Measurements from ENCODE around the gene TOMM34.

The TOMM34 gene

DNA sequence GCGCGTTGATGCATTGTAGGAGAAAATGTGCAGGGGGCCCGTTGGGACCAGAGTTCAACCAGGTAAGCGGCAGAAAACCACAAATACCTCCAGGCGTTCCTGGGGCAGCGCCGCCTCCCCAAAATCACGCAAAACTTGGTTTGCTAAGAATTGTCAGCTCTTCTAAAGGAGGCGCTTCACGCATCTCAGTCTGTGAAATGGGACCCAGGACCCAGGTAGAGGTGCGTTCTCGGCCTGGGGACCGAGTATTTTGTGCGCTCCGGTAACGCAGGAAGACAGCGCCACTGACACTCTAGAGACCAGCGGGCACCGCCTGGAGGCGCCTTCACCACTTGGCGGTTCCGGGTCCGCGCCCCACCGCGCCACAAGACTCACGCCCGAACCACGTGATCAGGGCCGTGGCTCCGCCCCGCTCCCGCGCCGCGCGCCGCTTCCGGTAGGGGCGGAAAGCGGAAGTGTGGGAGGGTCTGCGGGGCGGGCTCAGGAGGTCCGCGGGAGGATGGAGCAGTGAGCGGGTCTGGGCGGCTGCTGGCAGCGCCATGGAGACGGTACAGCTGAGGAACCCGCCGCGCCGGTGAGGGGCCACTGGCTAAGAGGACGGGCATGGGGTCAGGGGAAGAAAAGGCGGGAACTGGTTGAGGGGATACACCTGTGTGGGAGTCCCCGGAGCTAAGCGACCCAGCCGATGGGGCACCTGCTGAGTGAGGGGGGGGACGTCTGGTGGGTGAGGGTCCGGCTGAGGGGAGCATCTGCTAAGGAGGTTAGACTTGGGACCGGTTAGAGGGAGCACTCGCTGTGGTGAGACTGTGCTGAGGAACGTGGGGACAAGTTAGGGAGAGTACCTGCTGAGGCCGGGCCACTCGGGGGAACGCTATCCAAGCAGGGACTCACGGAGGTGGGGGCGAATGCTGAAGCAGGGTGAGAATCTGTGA lies 6.1 kb upstream of the TOMM34 start, which contains the start of gene STK4:
Gene STK4, plus strand, starts transcription at position 483 of the 932 bp plus-strand sequence. Its CDS starts 57 bp downstream, at position 540.
- H3K4ac ChIP-seq (ENCODE audit: low read length) = no peak within 1 kb of the TSS
- H3K36me3 ChIP-seq (replicated peaks in 1 of 2; ENCODE audit: control insufficient read depth in 2 of 2, insufficient read depth in 2 of 2, low read length in 2 of 2) = peaks cover 0 to 2% of the 10 kb centered on the region in 2 donors
- H3K14ac ChIP-seq (ENCODE audit: low read length) = no peak within 1 kb of the TSS
- no CpG with 5 or more reads among the region's 68 CpGs for WGBS, 2 donors (ENCODE audit: extremely low coverage in 2 of 2, insufficient read length in 2 of 2, insufficient replicate concordance in 1 of 2)
- H2AK5ac ChIP-seq (ENCODE audit: low read depth, low read length) = no peak within 1 kb of the TSS
- no peak within 1 kb of the TSS for H2BK15ac ChIP-seq (ENCODE audit: low read length)
- peaks cover 6% of the 10 kb centered on the region in 2 donors for H3K4me1 ChIP-seq (ENCODE audit: control insufficient read depth in 2 of 2, insufficient read depth in 1 of 2, low read depth in 1 of 2, low read length in 2 of 2)
- H3K79me1 ChIP-seq (ENCODE audit: low read depth, low read length) = peaks cover 1% of the 10 kb centered on the region
- H2BK120ac ChIP-seq (ENCODE audit: low read depth, low read length) = no peak within 1 kb of the TSS
- peak within 1 kb of the TSS; percentile 88 for H4K8ac ChIP-seq (ENCODE audit: low read depth, low read length)
- H4K91ac ChIP-seq (ENCODE audit: low read depth, low read length, poor library complexity) = no peak within 1 kb of the TSS
- H3K27ac ChIP-seq (replicated peaks; ENCODE audit: low read length) = peak within 1 kb of the TSS; percentile 64
- H2BK5ac ChIP-seq (ENCODE audit: low read length) = peak within 1 kb of the TSS; percentile 85
- no peaks in the 10 kb centered on the region for H3K27me3 ChIP-seq (ENCODE audit: control insufficient read depth in 3 of 3, insufficient read depth in 3 of 3, low read depth in 1 of 3, low read length in 3 of 3)
- H3K4me2 ChIP-seq (ENCODE audit: insufficient read depth, low read length, poor library complexity, severe bottlenecking) = peak within 1 kb of the TSS; percentile 88
- peak within 1 kb of the TSS; percentile 73 for H3K18ac ChIP-seq (ENCODE audit: low read length)
- peak; percentile 91 for DNase-seq (ENCODE audit: low spot score)
- H2BK12ac ChIP-seq (ENCODE audit: low read length) = no peak within 1 kb of the TSS
- peak within 1 kb of the TSS; percentile 90 to 97 for H3K4me3 ChIP-seq (ENCODE audit: low read length in 2 of 2)
- H2AFZ ChIP-seq (ENCODE audit: low read length) = peak within 1 kb of the TSS; percentile 92
- no peaks in the 10 kb centered on the region for H3K9me3 ChIP-seq (replicated peaks in 1 of 2; ENCODE audit: control insufficient read depth in 2 of 2, insufficient read depth in 1 of 2, low read depth in 1 of 2, low read length in 2 of 2)
- peak within 1 kb of the TSS; percentile 98 for H3K9ac ChIP-seq (ENCODE audit: low read depth, low read length, poor library complexity)
- H3K23ac ChIP-seq (ENCODE audit: low read depth, low read length, poor library complexity) = peak within 1 kb of the TSS; percentile 38

GRCh38 chr20:44965651-44966029 lies 5.4 kb upstream of the TOMM34 start:
- no peak overlapping the region for H2AK5ac ChIP-seq (ENCODE audit: low read depth, low read length)
- WGBS, 2 donors (ENCODE audit: extremely low coverage in 2 of 2, insufficient read length in 2 of 2, insufficient replicate concordance in 1 of 2) = no CpG with 5 or more reads among the region's 5 CpGs

GRCh38 chr20:44963325-44964215 lies 3.4 kb upstream of the TOMM34 start:
- Histone ChIP-seq H2BK15ac (ENCODE audit: low read length) (no peak overlapping the region), H4K91ac (ENCODE audit: low read depth, low read length, poor library complexity) (no peak overlapping the region), H2BK120ac (ENCODE audit: low read depth, low read length) (no peak overlapping the region), H4K8ac (ENCODE audit: low read depth, low read length) (no peak overlapping the region), H3K27ac (replicated peaks; ENCODE audit: low read length) (no peak overlapping the region), H3K4ac (ENCODE audit: low read length) (no peak overlapping the region), H2AFZ (ENCODE audit: low read length) (peak overlapping the region; percentile 20), H3K18ac (ENCODE audit: low read length) (no peak overlapping the region), H2BK5ac (ENCODE audit: low read length) (no peak overlapping the region), H3K36me3 (replicated peaks in 1 of 2; ENCODE audit: control insufficient read depth in 2 of 2, insufficient read depth in 2 of 2, low read length in 2 of 2) (peaks cover 0 to 4% of the 10 kb centered on the region in 2 donors), H3K27me3 (ENCODE audit: control insufficient read depth in 3 of 3, insufficient read depth in 3 of 3, low read depth in 1 of 3, low read length in 3 of 3) (no peaks in the 10 kb centered on the region), H3K4me3 (ENCODE audit: low read length in 2 of 2) (no peak overlapping the region), H3K79me1 (ENCODE audit: low read depth, low read length) (peaks cover 1% of the 10 kb centered on the region), H3K9ac (ENCODE audit: low read depth, low read length, poor library complexity) (no peak overlapping the region), H2BK12ac (ENCODE audit: low read length) (no peak overlapping the region), H3K23ac (ENCODE audit: low read depth, low read length, poor library complexity) (no peak overlapping the region), H3K4me2 (ENCODE audit: insufficient read depth, low read length, poor library complexity, severe bottlenecking) (no peak overlapping the region), H3K4me1 (ENCODE audit: control insufficient read depth in 2 of 2, insufficient read depth in 1 of 2, low read depth in 1 of 2, low read length in 2 of 2) (peaks cover 12 to 14% of the 10 kb centered on the region in 2 donors), H3K14ac (ENCODE audit: low read length) (no peak overlapping the region), H3K9me3 (replicated peaks in 1 of 2; ENCODE audit: control insufficient read depth in 2 of 2, insufficient read depth in 1 of 2, low read depth in 1 of 2, low read length in 2 of 2) (no peaks in the 10 kb centered on the region), H2AK5ac (ENCODE audit: low read depth, low read length) (no peak overlapping the region)
- WGBS, 2 donors (ENCODE audit: extremely low coverage in 2 of 2, insufficient read length in 2 of 2, insufficient replicate concordance in 1 of 2) = no CpG with 5 or more reads among the region's 4 CpGs
- DNase-seq (ENCODE audit: low spot score) = no peak

More at GRCh38 chr20:44965651-44966029, 5.4 kb upstream of the TOMM34 start:
- Histone ChIP-seq H3K4me3 (ENCODE audit: low read length in 2 of 2) (peak overlapping the region; percentile 90 to 93), H2BK15ac (ENCODE audit: low read length) (no peak overlapping the region), H3K4me1 (ENCODE audit: control insufficient read depth in 2 of 2, insufficient read depth in 1 of 2, low read depth in 1 of 2, low read length in 2 of 2) (peaks cover 6% of the 10 kb centered on the region in 2 donors), H3K36me3 (replicated peaks in 1 of 2; ENCODE audit: control insufficient read depth in 2 of 2, insufficient read depth in 2 of 2, low read length in 2 of 2) (peaks cover 0 to 2% of the 10 kb centered on the region in 2 donors), H3K4me2 (ENCODE audit: insufficient read depth, low read length, poor library complexity, severe bottlenecking) (peak overlapping the region; percentile 88), H3K14ac (ENCODE audit: low read length) (no peak overlapping the region), H3K27me3 (ENCODE audit: control insufficient read depth in 3 of 3, insufficient read depth in 3 of 3, low read depth in 1 of 3, low read length in 3 of 3) (no peaks in the 10 kb centered on the region), H3K23ac (ENCODE audit: low read depth, low read length, poor library complexity) (no peak overlapping the region), H3K79me1 (ENCODE audit: low read depth, low read length) (peaks cover 1% of the 10 kb centered on the region), H4K91ac (ENCODE audit: low read depth, low read length, poor library complexity) (no peak overlapping the region), H2BK120ac (ENCODE audit: low read depth, low read length) (no peak overlapping the region), H2BK5ac (ENCODE audit: low read length) (no peak overlapping the region), H3K18ac (ENCODE audit: low read length) (no peak overlapping the region), H2BK12ac (ENCODE audit: low read length) (no peak overlapping the region), H2AFZ (ENCODE audit: low read length) (peak overlapping the region; percentile 92), H3K27ac (replicated peaks; ENCODE audit: low read length) (no peak overlapping the region), H4K8ac (ENCODE audit: low read depth, low read length) (no peak overlapping the region), H3K4ac (ENCODE audit: low read length) (no peak overlapping the region), H3K9me3 (replicated peaks in 1 of 2; ENCODE audit: control insufficient read depth in 2 of 2, insufficient read depth in 1 of 2, low read depth in 1 of 2, low read length in 2 of 2) (no peaks in the 10 kb centered on the region), H3K9ac (ENCODE audit: low read depth, low read length, poor library complexity) (no peak overlapping the region)
- DNase-seq (ENCODE audit: low spot score) = no peak
